ENCODE results near the gene NUP50.

GRCh38 chr22:45200230-45200629 lies 36.5 kb downstream of the NUP50 start:
- TF ChIP-seq, protein P1, sequence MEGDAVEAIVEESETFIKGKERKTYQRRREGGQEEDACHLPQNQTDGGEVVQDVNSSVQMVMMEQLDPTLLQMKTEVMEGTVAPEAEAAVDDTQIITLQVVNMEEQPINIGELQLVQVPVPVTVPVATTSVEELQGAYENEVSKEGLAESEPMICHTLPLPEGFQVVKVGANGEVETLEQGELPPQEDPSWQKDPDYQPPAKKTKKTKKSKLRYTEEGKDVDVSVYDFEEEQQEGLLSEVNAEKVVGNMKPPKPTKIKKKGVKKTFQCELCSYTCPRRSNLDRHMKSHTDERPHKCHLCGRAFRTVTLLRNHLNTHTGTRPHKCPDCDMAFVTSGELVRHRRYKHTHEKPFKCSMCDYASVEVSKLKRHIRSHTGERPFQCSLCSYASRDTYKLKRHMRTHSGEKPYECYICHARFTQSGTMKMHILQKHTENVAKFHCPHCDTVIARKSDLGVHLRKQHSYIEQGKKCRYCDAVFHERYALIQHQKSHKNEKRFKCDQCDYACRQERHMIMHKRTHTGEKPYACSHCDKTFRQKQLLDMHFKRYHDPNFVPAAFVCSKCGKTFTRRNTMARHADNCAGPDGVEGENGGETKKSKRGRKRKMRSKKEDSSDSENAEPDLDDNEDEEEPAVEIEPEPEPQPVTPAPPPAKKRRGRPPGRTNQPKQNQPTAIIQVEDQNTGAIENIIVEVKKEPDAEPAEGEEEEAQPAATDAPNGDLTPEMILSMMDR (IDR thresholded peaks at IDR 0.05), result no peak
- no peak for TF ChIP-seq POLR2A (IDR thresholded peaks at IDR 0.05)
